Tibial nerve (tissue), 4 donors: Measurements from ENCODE around the gene ATP1B3. TPM values are rescaled to one million over a fixed set of nuclear protein-coding genes. Genes with fewer than 3 reads are reported as not detected.
"Not testable (repeated sequence)": the region's sequence is repeated elsewhere in the genome, so short reads cannot be mapped to it uniquely, and the experiment has no call there.

ENCODE experiments used
- DNase-seq, 2 donors: peaks; one replicate each; pipeline ENCODE4 v3.0.0-alpha.2; 2019; ENCODE audit warnings: low spot score in 2 of 2
- H3K27ac ChIP-seq, 4 donors: fragments of 200-600 bp; sonication (generic) in 3 of 4; one replicate each; pipeline ENCODE4 v1.5.1; 2017 to 2019; ENCODE audit warnings: mild to moderate bottlenecking in 1 of 4
- H3K27me3 ChIP-seq, 2 donors: fragments of 200-600 bp; sonication (generic) in 1 of 2; one replicate each; pipeline versions ENCODE4 v1.5.1 to v1.6.0; 2017 to 2019
- H3K36me3 ChIP-seq, 3 donors: fragments of 200-600 bp; sonication (generic); one replicate each; pipeline ENCODE4 v1.5.1; 2018 to 2019
- H3K4me1 ChIP-seq, 4 donors: fragments of 200-600 bp; sonication (generic) in 3 of 4; one replicate each; pipeline ENCODE4 v1.5.1; 2017 to 2019
- H3K4me3 ChIP-seq, 4 donors: fragments of 200-600 bp; sonication (generic) in 3 of 4; one replicate each; pipeline ENCODE4 v1.5.1; 2017 to 2019; ENCODE audit warnings: mild to moderate bottlenecking in 1 of 4, moderate library complexity in 1 of 4
- H3K9me3 ChIP-seq, 4 donors: fragments of 200-600 bp; sonication (generic) in 3 of 4; one replicate each; pipeline ENCODE4 v1.5.1; 2017 to 2019
- EP300 ChIP-seq, 2 donors: sonication (generic); formaldehyde crosslinking; IDR thresholded peaks; one replicate each; pipeline ENCODE4 v1.6.1; 2017; ENCODE audit warnings: antibody characterized with exemption in 2 of 2, mild to moderate bottlenecking in 1 of 2
- POLR2A ChIP-seq, 2 donors: fragments of 450-650 bp; IDR thresholded peaks; one replicate each; pipeline ENCODE4 v1.6.1; 2017; ENCODE audit warnings: antibody characterized with exemption in 2 of 2, mild to moderate bottlenecking in 2 of 2, moderate library complexity in 2 of 2
- WGBS, 2 donors: methylation state at CpG; one replicate each; pipeline ENCODE4 v1.1.5; 2018; 5-methylcytosine and 5-hydroxymethylcytosine counted together
- total RNA-seq, 4 donors: library from RNA; depleted of rRNA; stranded (reverse); fragments of >200 nt; gene quantifications; one replicate each; pipeline ENCODE4 v1.1.0, GENCODE V29; 2016
- TF ChIP-seq, protein P1 (sequence below), 5 experiments: fragments of 200-600 bp in 3 of 5; fragments of 450-650 bp in 2 of 5; sonication (generic) in 3 of 5; IDR thresholded peaks; one replicate each; pipeline ENCODE4 v1.5.1; 2016 to 2019; ENCODE audit warnings: antibody characterized with exemption in 5 of 5, mild to moderate bottlenecking in 3 of 5, moderate library complexity in 2 of 5

The ATP1B3 gene
- total RNA-seq, 4 donors from 2014 or later = 73.3 to 98.0 (median 92.9) TPM

DNA sequence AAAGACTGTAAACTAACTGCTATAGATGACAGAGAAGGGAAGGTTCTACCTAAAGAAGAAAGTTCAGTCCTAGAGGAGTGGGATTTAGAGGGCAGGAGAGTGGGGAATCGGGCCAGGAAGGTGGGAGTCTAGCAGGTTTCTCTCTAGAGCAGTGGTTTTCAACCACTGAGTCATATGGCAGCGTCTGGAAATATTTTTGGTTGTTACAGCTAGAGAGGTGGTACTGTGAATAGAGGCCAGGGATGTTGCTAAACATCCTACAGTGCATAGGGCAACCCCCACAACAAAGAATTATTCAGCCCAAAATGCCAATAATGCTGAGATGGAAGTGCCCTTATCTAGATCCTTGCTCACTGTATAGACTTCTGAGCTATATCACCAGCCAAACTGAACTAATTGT lies 28.7 kb downstream of the ATP1B3 start:
- no peak for TF ChIP-seq POLR2A (IDR thresholded peaks at IDR 0.05)
- TF ChIP-seq, protein P1, sequence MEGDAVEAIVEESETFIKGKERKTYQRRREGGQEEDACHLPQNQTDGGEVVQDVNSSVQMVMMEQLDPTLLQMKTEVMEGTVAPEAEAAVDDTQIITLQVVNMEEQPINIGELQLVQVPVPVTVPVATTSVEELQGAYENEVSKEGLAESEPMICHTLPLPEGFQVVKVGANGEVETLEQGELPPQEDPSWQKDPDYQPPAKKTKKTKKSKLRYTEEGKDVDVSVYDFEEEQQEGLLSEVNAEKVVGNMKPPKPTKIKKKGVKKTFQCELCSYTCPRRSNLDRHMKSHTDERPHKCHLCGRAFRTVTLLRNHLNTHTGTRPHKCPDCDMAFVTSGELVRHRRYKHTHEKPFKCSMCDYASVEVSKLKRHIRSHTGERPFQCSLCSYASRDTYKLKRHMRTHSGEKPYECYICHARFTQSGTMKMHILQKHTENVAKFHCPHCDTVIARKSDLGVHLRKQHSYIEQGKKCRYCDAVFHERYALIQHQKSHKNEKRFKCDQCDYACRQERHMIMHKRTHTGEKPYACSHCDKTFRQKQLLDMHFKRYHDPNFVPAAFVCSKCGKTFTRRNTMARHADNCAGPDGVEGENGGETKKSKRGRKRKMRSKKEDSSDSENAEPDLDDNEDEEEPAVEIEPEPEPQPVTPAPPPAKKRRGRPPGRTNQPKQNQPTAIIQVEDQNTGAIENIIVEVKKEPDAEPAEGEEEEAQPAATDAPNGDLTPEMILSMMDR (IDR thresholded peaks at IDR 0.05) = no peak
- TF ChIP-seq EP300 (IDR thresholded peaks at IDR 0.05) = no peak
- 84 to 86% methylated on average over 2 of the region's 2 CpGs for WGBS, 2 donors
- H3K36me3 ChIP-seq = peaks cover 0 to 50% (median 4%) of the 10 kb centered on the region in 3 donors
- no peak overlapping the region for H3K27ac ChIP-seq
- no peaks in the 10 kb centered on the region for H3K27me3 ChIP-seq
- H3K9me3 ChIP-seq = peaks cover 0 to under 1% (median 0%) of the 10 kb centered on the region in 4 donors
- no peaks in the 10 kb centered on the region for H3K4me1 ChIP-seq
- no peak overlapping the region for H3K4me3 ChIP-seq
- DNase-seq = no peak

DNA sequence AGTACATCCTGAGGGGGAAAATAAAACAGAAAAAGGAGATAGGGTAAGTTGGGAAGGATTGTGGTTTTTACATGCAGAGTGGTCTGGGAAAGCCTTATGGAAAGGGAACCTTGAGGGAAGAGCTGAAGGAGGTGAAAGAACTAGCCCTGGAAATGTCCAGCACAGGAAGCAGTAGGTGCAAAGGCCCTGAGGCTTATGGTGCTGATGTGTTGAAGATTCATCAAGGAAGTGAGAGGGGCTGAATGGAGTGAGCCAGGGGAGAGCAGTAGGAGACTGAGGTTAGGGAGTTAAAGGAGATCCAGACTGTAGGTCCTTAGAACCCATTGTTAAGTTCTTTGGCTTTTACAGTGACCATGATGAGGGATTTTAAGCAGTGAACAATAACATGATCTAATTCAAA lies 33.0 kb downstream of the ATP1B3 start:
- Histone ChIP-seq H3K27ac (no peak overlapping the region), H3K36me3 (peaks cover 0 to 63% (median 4%) of the 10 kb centered on the region in 3 donors), H3K4me1 (no peaks in the 10 kb centered on the region), H3K4me3 (no peak overlapping the region), H3K27me3 (no peaks in the 10 kb centered on the region), H3K9me3 (no peaks in the 10 kb centered on the region)
- TF ChIP-seq, protein P1 (IDR thresholded peaks at IDR 0.05) = no peak
- TF ChIP-seq EP300 (IDR thresholded peaks at IDR 0.05) = peak in 1 of 2 donors; percentile 6
- no peak for DNase-seq

DNA sequence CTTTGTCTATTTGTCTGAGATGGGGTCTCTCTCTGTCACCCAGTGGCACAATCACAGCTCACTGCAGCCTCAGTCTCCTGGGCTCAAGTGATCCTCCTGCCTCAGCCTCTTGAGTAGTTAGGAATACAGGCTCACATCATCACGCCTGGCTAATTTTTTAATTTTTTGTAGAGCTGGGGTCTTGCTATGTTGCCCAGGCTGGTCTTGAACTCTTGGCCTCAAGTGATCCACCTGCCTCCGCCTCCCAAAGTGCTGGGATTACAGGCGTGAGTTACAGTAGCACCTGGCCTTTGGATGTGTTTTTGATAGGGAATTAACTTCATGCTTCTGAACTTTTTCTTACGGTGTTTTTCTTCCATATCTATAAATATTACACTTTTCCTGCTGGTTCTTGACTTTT lies 33.5 kb downstream of the ATP1B3 start:
- not testable (repeated sequence) for H3K27me3 ChIP-seq, DNase-seq, H3K27ac ChIP-seq, H3K9me3 ChIP-seq, H3K4me3 ChIP-seq, H3K4me1 ChIP-seq
- H3K36me3 ChIP-seq = peaks cover 0 to 64% (median 4%) of the 10 kb centered on the region in 3 donors
- WGBS, 2 donors = 92 to 99% methylated on average over 4 of the region's 4 CpGs

DNA sequence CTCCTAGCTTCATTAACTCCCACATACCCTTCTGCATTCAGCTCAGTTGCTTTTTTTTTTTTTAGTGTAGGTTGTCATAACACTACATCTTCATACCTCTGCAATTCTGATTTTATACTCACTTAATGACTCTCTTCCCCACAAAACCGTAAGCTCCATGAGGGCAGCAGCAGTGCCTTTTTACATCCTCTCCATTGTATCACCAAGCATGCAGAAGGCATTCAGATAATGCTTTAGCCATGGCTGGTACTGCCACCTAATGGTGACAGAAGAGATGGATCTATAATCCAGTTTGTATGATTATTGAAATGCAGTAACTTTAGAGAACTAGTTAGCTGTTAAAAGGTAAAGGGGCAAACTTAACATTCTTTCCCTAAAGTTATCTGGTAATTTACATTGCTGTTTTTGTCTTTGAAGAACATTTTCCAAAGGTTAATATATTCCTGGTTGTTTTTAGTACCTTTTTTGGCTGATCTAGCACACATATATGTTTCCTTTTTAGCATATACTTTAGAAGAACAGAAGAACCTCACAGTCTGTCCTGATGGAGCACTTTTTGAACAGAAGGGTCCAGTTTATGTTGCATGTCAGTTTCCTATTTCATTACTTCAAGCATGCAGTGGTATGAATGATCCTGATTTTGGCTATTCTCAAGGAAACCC lies 36.8 kb downstream of the ATP1B3 start:
- Histone ChIP-seq H3K4me1 (no peaks in the 10 kb centered on the region), H3K36me3 (peaks cover 0 to 68% (median 3%) of the 10 kb centered on the region in 3 donors), H3K27me3 (no peaks in the 10 kb centered on the region), H3K4me3 (no peak overlapping the region), H3K27ac (no peak overlapping the region), H3K9me3 (no peaks in the 10 kb centered on the region)
- TF ChIP-seq, protein P1 (IDR thresholded peaks at IDR 0.05) = peak; percentile 37 to 59 (median 53)
- TF ChIP-seq POLR2A (IDR thresholded peaks at IDR 0.05) (no peak), EP300 (IDR thresholded peaks at IDR 0.05) (no peak)
- 49 to 53% methylated on average over 1 of the region's 1 CpG for WGBS, 2 donors
- peak in 1 of 2 donors; percentile 43 for DNase-seq

DNA sequence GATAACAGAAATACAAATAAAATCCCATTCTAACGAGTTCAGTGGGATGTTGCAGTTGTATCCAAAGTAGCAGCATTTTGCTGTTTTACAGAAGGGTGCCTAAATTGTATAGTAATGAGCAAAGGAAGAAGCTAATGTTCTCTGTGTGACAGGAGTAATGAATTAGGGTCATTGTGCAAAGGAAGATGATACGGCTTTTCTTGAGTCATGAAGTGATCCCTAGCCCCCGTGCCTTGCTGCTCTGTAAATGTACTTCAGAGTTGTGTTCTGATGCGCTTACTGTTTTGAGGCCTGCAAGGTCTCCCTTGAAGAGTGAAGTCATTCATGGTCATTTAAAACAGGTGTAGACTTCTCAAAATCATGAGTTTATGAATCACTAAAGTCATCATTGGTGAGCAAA lies 37.9 kb downstream of the ATP1B3 start:
- DNase-seq = no peak
- Histone ChIP-seq H3K36me3 (peaks cover 0 to 61% (median 0%) of the 10 kb centered on the region in 3 donors), H3K27ac (no peak overlapping the region), H3K4me1 (no peaks in the 10 kb centered on the region), H3K9me3 (no peaks in the 10 kb centered on the region), H3K4me3 (no peak overlapping the region), H3K27me3 (no peaks in the 10 kb centered on the region)
- WGBS, 2 donors = 76 to 85% methylated on average over 4 of the region's 4 CpGs
- TF ChIP-seq EP300 (IDR thresholded peaks at IDR 0.05) = no peak
- TF ChIP-seq, protein P1 (IDR thresholded peaks at IDR 0.05) = no peak
- TF ChIP-seq POLR2A (IDR thresholded peaks at IDR 0.05) = no peak
